Suprapubic skin (tissue), 4 donors: Measurements from ENCODE around the gene AKT2.

Experiments
- EP300 ChIP-seq: sonication (generic); formaldehyde crosslinking; IDR thresholded peaks from one replicate; pipeline ENCODE4 v1.6.1; 2017; ENCODE audit warnings: antibody characterized with exemption
- POLR2AphosphoS5 ChIP-seq, 3 donors: sonication (generic); formaldehyde crosslinking; IDR thresholded peaks; one replicate each; pipeline ENCODE4 v1.6.1; 2017; ENCODE audit warnings: antibody characterized with exemption in 3 of 3
- TF ChIP-seq, protein P1 (sequence below), 2 donors: fragments of 200-600 bp in 1 of 2; fragments of 450-650 bp in 1 of 2; sonication (generic) in 1 of 2; IDR thresholded peaks; one replicate each; pipeline ENCODE4 v1.5.1; 2016 to 2019; ENCODE audit warnings: antibody characterized with exemption in 2 of 2, mild to moderate bottlenecking in 1 of 2, moderate library complexity in 1 of 2

DNA sequence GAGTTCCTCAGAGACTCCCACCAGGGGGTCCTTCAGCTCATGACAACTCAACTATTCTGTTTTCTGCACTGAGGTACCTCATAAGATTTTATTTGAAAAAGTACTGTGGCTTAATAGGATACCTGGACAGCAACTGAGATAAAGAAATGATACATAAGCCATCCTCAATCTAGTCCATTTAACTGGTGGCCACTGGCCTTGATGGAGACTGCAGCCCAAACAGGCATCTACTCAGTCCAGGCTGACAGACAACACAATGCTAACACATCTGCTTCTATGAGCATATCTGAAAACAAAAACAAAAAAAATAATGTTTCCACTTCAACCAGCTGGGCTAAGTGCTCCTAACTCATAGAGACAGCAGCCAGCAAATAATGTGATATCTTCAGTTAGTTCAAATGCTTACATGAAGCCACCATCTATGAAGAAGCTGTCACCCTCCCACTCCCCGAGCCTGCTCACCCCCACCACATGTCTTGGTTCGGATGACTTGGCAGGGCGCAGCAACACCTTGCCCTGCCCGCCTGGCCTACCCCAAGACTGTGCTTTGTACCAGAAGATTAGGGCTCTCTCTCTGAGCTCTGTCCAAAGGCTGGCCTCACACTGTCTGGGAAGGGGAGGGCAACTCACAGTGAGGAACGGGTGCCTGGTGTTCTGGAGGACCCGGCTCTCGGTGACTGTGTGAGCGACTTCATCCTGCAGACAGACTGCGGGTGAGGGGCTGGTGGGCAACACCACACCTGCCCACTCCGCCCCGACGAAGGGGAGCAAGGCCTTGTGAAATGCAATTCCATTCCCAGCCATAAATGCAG, 45.5 kb downstream of the AKT2 start:
- TF ChIP-seq, protein P1, sequence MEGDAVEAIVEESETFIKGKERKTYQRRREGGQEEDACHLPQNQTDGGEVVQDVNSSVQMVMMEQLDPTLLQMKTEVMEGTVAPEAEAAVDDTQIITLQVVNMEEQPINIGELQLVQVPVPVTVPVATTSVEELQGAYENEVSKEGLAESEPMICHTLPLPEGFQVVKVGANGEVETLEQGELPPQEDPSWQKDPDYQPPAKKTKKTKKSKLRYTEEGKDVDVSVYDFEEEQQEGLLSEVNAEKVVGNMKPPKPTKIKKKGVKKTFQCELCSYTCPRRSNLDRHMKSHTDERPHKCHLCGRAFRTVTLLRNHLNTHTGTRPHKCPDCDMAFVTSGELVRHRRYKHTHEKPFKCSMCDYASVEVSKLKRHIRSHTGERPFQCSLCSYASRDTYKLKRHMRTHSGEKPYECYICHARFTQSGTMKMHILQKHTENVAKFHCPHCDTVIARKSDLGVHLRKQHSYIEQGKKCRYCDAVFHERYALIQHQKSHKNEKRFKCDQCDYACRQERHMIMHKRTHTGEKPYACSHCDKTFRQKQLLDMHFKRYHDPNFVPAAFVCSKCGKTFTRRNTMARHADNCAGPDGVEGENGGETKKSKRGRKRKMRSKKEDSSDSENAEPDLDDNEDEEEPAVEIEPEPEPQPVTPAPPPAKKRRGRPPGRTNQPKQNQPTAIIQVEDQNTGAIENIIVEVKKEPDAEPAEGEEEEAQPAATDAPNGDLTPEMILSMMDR (IDR thresholded peaks at IDR 0.05): no peak
- TF ChIP-seq POLR2AphosphoS5 (IDR thresholded peaks at IDR 0.05): no peak
- no peak for TF ChIP-seq EP300
